GM19043 (cell line): Measurements from ENCODE around the gene ARHGEF4.

Experiments used
- ATAC-seq: cut with Tn5 transposase; IDR thresholded peaks from one replicate; pipeline ENCODE4 v1.9.1; 2021; ENCODE audit warnings: low read depth; ENCODE audit not compliant: unreplicated experiment

ARHGEF4 gene, protein sequence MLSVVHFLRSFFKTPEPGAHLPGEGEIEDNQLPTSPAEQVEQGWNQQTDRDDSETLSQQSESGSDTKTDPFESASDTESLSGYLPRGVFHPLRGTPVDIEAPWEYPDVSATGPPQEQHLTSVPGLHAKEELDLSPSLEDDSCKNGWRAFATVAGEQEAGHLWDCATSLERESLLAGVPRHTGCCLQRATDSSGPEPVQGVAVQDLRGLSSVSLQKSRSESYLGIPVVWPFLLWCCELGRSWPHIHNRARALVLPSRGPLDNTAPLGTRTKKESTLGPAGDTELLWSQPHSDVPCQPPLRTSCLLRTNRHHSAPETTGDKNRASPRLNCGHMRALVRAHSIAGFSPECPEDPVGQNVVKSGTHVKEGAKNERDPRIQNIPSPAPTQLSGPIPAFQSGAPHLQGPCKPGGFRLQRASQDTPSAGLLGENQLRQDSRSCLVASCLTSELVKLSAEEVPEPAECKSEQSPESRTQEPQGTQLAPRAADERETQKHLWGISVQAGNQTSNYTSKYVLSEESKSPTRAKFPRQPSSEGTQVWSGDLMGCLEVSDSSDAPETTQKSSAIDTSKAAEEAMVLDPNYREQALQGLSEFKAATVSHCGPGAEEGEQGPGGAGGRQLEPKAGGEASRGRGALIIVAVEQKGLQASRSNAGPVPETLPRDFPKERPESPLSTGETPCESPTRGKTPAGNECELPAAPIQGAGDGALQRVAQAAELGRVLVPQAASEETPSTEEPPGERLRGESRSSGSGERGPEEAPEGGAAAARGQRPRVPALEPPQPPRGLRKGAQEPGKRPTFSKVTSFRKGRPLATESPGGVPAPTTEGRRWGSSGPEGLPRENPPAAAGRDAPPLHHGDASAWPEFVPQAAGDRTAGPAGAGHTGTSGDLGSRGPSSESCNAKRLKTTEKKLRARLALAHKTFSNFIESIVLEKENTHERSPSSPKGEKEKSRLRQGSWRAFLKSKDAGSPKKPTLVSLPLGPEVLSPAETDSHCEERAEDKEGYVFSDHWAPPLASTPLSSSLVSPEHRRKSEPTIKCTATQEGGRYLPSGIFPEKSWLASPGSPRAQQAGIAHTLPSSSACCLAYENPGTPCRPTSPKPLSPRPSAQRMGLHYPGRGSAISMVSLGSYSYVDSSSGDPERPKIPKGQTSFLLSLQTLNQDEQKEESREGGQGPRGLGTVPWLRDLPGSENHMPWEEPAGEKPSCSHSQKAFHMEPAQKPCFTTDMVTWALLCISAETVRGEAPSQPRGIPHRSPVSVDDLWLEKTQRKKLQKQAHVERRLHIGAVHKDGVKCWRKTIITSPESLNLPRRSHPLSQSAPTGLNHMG (N-terminal part only)

DNA sequence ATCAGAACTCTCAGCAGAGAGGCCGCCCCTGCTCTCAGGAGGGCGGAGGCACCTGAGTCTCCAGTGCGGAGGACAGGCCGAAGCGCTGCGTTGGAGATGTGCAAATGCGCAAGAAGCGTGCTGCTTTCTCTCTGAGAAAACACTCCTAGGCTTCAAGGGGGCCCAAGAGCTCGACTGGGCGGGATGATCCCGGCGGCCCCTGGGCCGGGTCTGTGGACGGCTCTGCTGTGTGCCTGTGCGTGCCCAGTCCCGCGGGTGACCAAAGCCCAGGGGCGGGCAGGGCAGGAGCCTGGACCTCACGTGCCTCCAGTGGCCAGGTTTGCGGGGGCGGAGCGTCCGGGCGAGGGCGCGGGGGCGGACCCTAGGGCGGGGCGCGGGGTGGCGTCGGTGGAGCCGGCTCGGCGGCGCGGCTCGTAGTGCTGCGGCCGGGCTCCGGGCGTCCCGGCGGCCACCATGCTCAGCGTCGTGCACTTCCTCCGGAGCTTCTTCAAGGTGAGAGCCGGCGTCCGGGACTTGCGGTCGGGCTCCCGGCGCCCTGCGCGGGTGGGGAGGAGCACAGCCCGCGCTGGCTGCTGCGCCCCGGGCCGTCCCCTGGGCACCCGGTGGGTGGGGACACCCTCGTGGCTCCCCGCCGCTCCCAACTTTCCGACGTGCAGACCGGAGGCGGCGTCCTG lies at the start of gene ARHGEF4:
TSS of gene ARHGEF4 (plus strand) at position 414 of the 674 bp plus-strand sequence. CDS start at position 454, 40 bp downstream.
- peak; percentile 74 for ATAC-seq

DNA sequence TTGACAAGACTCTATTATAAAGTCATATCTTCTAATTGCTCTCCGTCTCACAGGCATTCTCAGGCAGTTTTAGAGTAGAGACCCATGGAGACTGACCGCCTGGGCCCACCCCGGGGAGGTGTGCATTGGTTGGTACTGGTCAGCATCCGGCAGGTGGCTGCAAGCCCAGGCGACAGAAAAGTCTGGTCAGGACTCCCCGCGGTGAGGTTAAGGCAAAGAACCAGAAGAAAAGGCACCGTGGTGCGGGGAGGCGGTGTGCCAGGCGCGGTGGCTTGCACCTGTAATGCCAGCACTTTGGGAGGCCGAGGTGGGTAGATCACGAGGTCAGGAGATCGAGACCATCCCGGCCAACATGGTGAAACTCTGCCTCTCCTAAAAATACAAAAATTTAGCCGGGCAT lies 48.9 kb upstream of the ARHGEF4 start:
- no peak for ATAC-seq

DNA sequence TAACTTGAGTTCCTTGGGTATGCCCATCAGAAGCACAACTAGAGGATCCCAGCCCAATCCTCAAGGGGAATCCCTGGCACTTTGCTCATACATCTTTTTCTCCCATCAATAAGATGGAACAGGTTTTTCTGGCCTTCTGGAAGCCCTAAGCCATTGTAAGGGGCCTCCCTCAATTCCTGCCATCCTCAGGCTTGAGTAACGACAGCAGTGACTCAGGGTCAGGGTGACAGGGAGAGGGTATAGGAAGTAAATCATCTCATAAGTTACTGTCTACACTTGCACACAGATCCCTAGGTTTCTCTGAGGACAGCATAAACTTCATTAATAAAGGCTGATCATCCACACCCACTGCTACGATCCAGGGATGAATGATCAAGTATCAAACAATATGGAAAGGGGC lies 46.4 kb upstream of the ARHGEF4 start:
- no peak for ATAC-seq

DNA sequence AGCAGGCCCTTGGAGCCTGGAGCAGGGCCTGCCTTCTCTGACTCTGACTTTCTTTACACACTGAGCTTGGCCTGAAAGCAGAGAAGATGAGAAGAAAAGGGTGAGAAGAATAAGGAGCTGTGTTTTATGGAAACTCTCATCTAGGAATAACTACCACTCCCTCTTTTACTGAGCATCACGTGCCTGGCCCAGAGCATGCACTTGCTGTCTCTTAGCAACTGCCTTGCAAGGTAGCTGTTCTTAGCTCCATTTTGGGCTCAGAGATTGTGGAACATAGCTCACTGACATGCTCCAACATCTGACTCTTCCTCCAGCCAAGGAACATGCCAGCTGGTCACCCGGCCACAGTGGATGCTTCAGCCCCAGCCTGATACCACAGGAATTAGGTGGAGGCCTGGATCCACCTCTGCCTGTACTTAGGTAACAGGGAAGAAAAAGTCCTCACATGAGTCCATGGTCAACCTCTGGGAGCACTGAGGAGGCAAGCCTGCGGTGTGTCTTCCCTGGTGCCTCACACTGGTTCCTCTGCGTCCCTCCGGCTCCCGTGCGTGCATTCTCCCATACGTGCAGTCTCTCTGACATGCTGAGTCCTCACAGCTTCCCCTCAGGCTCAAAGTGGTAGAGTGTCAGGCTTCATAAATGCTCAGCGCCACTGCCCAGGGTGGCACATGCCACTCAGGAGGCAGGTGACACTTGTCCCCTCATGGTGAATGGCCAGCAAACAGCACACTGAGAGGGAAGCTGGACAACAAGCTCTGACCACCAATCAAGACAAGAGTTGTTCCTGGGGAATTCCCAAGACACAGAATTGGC lies 45.7 kb upstream of the ARHGEF4 start:
- ATAC-seq: no peak

DNA sequence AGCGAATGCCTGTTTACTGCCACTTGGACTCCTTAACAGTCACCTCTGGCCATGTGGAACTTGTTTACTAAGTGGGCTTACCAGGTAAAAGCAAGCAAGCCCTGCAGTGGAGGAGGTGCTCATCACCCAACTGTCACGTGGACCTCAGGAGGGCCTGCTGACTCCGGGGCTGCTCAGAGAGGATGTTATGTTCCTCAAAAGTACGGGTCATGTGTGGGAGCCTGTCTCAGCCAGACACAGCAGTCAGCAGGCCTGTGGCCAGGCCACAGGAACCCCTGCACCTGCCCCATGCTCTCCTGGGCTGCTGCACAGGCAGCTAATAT lies 45.1 kb upstream of the ARHGEF4 start:
- no peak for ATAC-seq

DNA sequence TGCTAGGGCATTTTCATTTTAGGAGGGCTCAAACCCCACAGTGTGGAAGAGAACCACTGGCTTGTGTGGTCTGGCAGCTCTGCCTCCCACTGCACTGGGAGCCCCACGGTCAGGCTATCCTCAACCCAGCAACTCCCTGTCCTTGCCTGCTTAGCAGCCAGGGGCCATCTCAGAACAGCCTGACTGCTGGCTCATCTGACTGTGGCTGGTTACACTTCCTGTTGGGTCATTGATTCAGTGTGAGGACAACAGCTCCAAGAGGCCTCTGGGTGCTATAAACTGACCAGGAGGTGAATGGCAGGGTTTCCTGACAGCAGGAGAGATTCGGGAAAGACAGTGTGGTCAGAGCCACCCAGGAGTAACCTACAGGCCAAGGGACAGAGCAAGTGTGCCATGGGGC lies 41.3 kb upstream of the ARHGEF4 start:
- no peak for ATAC-seq

DNA sequence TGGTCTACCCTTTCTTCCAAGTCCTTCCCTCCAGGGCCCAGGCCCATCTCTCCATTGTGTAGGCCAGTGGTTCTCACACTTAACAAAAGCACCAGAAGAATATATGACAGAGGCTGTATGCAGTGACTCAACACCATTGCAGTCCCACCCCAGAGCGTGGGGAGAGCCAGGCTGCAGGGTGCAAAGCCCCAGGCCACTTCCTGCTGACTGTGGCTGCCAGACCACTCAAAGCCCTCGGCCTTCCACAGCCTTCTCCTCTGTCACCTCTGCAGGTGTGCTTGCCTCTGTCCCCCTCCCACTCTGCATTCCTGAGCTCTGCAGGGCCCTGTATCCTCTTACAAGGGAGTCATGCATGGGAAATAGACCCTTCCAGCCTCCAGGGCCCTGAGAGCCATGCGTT lies 40.4 kb upstream of the ARHGEF4 start:
- no peak for ATAC-seq

DNA sequence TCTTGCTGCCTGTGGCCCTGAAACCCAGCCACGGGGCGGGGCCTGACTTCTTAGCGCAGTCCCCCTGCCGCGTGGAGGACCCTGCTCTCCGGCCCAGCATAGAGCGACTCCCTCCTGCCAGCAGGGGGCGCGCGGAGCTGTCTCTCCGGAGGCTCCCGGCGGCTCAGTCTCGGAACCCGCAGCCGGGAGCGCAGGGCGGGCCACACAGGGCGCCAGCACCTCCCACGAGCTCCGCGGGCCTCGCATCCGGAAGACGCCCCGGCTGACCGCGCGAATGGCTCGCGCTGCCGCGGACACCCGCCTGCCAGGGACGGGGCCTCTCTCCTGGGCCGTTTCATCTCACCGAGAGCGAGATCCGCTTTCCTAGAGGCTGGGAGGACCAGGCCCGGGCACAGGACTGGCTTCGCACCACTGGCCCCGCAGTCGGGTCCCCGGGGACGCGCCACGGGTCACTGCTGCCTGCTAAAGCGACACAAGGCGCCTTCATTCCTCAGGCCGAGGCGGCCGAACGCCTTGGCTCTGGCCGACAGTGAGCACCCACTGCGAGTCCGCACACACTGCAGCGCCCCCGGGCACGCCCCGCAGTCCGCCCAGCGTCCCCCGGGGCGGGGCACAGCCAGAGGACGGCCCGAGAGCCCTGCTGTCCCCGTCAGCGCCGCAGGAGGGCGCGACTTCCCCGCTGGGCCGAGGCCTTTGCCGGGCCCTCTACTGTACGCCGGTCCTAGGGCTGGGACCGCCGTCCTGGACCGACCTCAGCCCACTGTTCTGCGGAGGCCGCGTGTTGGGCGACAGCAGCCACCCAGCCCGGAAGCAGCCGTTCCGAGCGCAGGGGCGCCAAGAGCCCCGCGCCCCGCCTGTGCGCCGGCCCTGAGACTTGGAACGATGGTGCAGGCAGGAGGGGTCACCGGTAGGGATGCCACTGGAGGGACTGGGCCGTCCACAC lies 39.0 kb upstream of the ARHGEF4 start:
- ATAC-seq: peak; percentile 92

DNA sequence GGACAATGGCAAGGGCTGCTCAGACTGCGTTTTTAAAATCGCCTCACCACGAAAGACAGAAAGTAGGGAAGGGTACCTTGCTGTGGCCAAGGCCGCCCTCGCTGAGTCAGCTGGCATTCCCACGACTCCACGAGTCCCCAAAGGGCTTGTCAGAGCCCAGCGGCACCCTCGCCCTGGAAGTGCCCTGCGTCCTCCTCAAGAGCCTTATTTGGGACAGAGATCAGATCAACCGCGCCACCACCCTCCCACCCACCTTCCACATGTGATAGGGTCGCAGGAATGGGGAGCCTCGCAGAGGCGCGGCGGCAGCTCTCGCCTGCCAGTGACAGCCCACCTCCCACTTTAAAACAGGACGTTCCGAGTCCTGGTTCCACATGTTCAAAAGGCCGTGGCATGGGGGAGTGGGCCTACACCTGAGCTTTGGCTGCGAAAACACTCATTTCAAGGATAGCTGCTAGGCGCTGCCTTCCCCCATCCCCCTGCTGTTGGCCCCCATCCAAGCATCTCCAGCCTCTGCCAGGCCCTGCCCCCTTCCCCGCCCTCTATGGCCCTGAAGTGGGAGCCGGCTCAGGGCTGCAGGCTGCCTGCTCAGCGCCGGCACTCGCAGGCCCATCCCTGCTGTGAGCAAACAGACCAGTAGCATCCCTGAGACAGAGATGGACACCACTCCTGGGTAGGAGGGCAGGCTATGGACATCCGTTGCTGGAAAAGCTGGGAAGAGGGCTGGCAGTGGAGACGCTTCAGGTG lies 38.1 kb upstream of the ARHGEF4 start:
- no peak for ATAC-seq

DNA sequence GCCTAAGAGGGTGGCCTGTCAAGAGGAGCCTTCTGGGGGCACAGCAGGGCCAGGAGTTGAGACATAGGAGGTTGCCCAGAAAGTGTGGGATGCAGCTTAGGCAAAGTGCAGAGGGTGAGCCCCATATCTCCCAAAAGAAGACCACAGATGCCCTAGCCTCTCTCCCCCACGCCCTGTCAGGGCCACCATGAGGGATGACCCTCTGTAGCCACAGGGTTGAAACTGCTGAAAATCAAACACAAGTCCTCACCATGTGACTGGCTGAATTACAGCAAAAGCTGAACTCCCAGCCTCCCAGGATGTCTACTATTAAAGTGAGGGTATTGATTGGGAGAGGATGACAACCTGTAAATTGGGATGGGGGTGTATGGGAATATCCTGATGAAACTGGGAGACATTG lies 37.4 kb upstream of the ARHGEF4 start:
- no peak for ATAC-seq

DNA sequence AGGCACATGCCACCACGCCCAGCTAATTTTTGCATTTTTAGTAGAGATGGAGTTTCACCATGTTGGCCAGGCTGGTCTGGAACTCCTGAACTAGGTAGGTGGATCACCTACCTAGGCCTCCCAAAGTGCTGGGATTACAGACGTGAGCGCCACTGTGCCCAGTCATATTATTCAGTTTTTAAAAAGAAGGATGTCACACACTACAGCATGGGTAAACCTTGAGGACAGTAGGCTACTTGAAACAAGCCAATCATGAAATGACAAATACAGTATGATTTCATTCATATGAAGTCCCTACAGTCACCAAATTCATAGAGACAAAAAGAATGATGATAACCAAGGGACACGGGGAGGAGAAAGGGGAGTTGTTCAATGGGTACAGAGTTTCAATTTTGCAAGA lies 31.1 kb upstream of the ARHGEF4 start:
- ATAC-seq: no peak

DNA sequence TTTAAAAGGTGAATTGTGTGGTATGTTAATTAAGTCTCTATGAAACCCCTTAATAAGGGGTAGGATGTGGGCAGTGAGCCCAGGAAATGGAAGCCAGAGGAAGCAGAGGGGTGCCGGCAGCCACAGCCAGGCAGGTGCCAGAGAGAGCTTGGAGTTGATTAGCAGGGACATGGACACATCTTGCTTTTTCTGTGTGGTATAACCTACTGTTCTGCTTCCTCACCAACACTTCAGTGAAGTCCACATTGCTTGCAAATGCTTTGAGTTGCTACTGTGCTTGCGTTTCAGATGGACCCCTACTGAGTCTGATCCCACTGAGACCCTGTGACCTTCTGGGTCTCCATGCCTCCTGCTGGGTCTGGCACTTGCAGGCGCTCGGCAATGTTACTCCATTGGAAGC lies 30.3 kb upstream of the ARHGEF4 start:
- ATAC-seq: no peak

DNA sequence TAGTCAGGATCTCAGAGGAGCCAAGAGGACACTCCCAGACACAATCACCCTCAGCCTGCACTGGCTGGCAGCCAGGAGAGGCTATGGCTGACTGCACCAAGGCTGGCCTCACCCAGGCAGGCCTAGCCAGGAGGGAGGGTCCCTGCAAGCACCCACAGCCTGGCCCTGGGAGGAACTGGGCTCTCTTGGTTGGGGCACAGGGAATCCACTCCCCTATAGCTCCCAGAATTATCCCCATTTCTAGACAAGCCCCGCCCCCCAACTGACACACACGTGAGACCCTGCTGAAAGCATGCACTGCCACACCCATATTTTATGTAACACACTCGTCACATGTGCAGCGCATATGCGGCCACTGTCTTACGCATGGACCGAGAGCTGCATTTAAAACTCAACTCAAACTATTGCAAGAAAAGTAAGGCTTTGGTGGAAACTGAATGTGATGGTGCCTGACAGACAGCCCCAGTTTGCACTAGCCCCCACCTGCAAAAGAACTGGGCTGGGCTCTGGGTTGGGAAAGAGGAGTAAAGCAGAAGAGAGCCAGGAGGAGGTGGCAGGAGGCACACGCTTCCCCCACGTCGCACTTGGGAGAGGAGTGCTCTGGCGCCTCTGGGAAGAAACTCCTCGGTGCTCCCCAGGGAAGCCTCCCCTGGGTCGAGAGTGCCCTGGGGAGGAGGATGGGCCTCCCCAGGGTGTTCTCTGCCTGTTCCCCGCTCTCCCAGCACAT lies 28.9 kb upstream of the ARHGEF4 start:
- ATAC-seq: no peak

DNA sequence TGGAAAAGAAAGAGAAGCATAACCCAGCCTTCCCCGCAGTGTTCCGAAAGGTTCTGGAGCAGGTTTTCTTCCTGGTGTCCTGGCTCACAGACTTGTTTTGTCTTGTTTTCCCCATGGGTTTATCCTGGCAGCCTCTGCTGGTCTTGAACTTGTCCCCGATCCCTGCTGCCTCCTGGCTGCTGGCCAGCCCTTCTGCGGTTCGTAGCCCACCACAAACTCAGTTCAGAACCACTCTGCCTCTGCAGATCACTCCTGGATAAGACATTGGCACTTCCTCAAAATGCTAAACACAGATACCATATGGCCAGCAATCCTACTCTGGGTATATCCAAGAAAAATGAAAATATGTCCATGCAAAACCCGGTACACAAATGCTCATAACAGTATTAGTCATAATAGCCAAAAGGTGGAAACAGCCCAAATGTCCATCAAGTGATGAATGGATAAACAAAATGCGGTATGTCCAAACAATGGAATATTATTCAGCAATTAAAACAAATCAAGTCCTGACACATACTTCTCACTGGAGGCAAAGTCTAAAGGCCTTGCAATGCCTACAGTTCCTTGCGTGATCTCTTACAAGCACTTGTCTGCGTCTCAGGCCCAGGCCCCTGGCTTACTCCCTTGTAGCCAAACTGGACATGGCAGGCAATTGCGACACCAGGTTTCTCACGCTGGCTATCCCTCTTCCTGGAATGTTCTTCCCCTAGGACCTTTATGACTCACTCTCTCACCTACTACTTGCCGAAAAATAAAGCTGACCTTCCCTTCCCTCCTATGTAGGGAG lies 28.0 kb upstream of the ARHGEF4 start:
- ATAC-seq: no peak

DNA sequence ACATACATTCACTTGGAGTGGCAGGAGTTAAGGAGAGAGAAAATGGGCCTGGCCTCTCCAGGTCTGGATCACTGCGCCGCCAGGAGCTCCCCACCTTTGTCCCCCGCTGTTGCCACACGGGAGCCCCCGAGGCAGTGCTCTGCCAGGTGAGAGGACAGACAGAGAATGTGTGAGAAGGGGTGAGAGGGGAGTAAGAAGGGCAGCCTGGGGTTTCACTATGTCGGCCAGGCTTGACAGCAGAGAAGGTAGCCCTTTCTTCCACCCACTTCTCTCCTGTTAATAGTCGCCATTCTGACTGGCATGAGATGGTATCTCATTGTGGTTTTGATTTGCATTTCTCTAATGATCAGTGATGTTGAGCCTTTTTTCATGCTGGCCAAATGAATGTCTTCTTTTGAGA lies 26.2 kb upstream of the ARHGEF4 start:
- ATAC-seq: no peak

DNA sequence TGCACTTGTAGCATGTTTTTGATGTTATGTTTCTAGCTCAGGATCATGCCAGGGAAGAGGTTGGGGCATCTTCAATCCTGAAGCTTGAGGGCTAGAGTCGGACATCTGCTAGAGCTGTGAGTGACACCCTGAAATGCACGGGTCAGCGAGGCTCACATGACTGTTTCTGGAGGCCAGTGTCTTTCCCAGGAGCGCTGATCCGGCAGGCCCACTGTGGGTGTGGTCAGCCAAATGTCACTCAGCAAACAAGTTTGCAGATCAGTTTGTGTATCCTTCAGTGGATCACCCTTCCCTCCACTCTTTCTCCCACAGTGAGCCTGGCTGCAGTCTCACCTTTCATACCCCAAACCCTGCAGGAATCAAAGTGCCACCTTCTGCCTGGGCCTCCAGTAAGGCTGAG lies 23.0 kb upstream of the ARHGEF4 start:
- no peak for ATAC-seq
